Activated naive CD8-positive, alpha-beta T cell treated with anti-CD3 and anti-CD28 coated beads, Interleukin-2, amount 50 U/mL, for 24 hours (primary cell): ENCODE results near the gene MAGEC3.
"Not testable (repeated sequence)": the region's sequence is repeated elsewhere in the genome, so short reads cannot be mapped to it uniquely, and the experiment has no call there.

ENCODE experiments used
- ATAC-seq: fragments of 150-1000 bp; cut with Tn5 transposase; one replicate; pipeline ENCODE4 v1.10.0; 2021
- DNase-seq: peaks from one replicate; pipeline ENCODE4 v3.0.0; 2021
- H3K27ac Mint-ChIP-seq: one replicate; pipeline ENCODE4 v1.8.0; 2021; ENCODE audit warnings: mild to moderate bottlenecking, mixed read lengths
- H3K27me3 Mint-ChIP-seq: one replicate; pipeline ENCODE4 v1.8.0; 2021; ENCODE audit warnings: mixed read lengths
- H3K36me3 Mint-ChIP-seq: one replicate; pipeline ENCODE4 v1.8.0; 2021; ENCODE audit warnings: low read depth, mixed read lengths
- H3K4me1 Mint-ChIP-seq: one replicate; pipeline ENCODE4 v1.8.0; 2021; ENCODE audit warnings: mixed read lengths
- H3K4me3 Mint-ChIP-seq: one replicate; pipeline ENCODE4 v1.8.0; 2021; ENCODE audit warnings: mild to moderate bottlenecking, moderate library complexity, mixed read lengths
- H3K9me3 Mint-ChIP-seq: one replicate; pipeline ENCODE4 v1.8.0; 2021; ENCODE audit warnings: mixed read lengths

Gene MAGEC3, protein sequence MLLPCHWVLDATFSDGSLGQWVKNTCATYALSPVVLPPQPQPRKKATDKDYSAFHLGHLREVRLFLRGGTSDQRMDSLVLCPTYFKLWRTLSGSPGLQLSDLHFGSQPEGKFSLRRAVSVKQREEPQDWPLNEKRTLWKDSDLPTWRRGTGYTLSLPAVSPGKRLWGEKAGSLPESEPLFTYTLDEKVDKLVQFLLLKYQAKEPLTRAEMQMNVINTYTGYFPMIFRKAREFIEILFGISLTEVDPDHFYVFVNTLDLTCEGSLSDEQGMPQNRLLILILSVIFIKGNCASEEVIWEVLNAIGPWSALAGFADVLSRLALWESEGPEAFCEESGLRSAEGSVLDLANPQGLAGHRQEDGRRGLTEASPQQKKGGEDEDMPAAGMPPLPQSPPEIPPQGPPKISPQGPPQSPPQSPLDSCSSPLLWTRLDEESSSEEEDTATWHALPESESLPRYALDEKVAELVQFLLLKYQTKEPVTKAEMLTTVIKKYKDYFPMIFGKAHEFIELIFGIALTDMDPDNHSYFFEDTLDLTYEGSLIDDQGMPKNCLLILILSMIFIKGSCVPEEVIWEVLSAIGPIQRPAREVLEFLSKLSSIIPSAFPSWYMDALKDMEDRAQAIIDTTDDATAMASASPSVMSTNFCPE

GRCh38 chrX:141838016-141838415 lies at the start of gene MAGEC3:
TSS of gene MAGEC3 (plus strand) at chrX:141838316. CDS start at chrX:141838316, 0 bp downstream.
- DNase-seq: no peak
- no peak within 1 kb of the TSS for H3K4me3 Mint-ChIP-seq
- no peaks in the 10 kb centered on the region for H3K4me1 Mint-ChIP-seq
- H3K27ac Mint-ChIP-seq: no peak within 1 kb of the TSS
- no peaks in the 10 kb centered on the region for H3K36me3 Mint-ChIP-seq
- no peaks in the 10 kb centered on the region for H3K27me3 Mint-ChIP-seq
- no peaks in the 10 kb centered on the region for H3K9me3 Mint-ChIP-seq
- ATAC-seq: no peak

- Mint-ChIP-seq H3K9me3 (no peaks in the 10 kb centered on the region), H3K27me3 (no peaks in the 10 kb centered on the region), H3K4me1 (no peaks in the 10 kb centered on the region), H3K27ac (no peak overlapping the region), H3K36me3 (no peaks in the 10 kb centered on the region), H3K4me3 (no peak overlapping the region)
- DNase-seq: no peak
- ATAC-seq: no peak
Observed at GRCh38 chrX:141791856-141792255, 46.3 kb upstream of the MAGEC3 start.

- H3K36me3 Mint-ChIP-seq: no peaks in the 10 kb centered on the region
- ATAC-seq (no peak), DNase-seq (no peak)
- H3K27ac Mint-ChIP-seq: no peak overlapping the region
- peaks cover 3% of the 10 kb centered on the region for H3K9me3 Mint-ChIP-seq
- H3K4me1 Mint-ChIP-seq: no peaks in the 10 kb centered on the region
- no peaks in the 10 kb centered on the region for H3K27me3 Mint-ChIP-seq
- no peak overlapping the region for H3K4me3 Mint-ChIP-seq
Observed at GRCh38 chrX:141811438-141811837, 26.7 kb upstream of the MAGEC3 start.

DNA sequence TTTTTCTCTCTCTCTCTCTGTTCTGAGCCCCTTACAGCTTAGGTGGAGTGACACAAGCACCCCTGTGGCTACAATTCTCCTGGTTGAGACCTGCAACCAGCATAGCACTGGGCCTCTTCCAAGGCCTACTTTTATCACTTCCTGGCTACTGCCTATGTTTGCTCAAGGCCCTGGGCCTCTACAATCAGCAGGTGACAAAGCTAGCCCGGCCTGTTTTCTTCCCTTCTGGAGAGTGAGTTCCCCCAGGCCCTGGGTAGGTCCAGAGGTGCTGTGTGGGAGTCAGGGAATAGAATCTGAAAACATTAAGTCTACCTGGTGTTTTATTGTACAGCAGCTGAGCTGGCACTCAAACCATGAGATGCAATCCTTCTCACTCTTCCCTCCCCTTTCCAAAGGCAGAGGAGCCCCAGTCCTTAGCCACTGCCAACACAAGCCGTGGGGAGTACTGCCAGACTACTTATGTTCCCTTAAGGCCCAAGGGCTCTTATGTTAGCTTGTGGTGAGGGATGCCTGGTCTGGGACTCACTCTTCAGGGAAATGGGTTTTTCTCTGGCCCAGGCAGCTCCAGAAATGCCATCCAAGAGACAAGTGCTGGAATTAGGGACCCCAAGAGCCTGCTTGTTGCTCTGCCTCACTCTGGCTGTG lies 23.8 kb upstream of the MAGEC3 start:
- no peak overlapping the region for H3K4me3 Mint-ChIP-seq
- DNase-seq (no peak), ATAC-seq (no peak)
- no peak overlapping the region for H3K27ac Mint-ChIP-seq
- H3K36me3 Mint-ChIP-seq: no peaks in the 10 kb centered on the region
- H3K27me3 Mint-ChIP-seq: no peaks in the 10 kb centered on the region
- H3K9me3 Mint-ChIP-seq: no peaks in the 10 kb centered on the region
- H3K4me1 Mint-ChIP-seq: no peaks in the 10 kb centered on the region

DNA sequence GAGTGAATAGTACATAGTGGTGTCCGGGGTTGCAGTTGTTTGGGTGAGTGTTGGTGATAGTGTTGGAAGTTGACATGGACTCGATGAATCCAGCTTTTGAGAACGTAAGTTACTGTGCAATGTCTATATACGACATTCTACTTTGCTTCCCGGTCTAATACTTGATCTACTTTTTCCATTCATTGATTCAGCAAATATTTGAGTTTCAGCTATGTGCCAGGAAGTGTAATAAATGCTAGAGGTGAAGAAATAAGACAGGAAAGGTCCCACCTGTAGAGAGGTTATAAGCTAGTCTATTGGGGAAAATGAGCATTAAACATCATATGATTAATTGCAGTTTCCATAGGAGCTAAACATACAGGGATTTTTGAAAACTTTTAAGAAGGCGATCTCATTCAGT lies 22.2 kb upstream of the MAGEC3 start:
- H3K9me3 Mint-ChIP-seq: no peaks in the 10 kb centered on the region
- no peak overlapping the region for H3K27ac Mint-ChIP-seq
- no peaks in the 10 kb centered on the region for H3K27me3 Mint-ChIP-seq
- H3K4me3 Mint-ChIP-seq: no peak overlapping the region
- H3K36me3 Mint-ChIP-seq: no peaks in the 10 kb centered on the region
- DNase-seq (no peak), ATAC-seq (no peak)
- H3K4me1 Mint-ChIP-seq: no peaks in the 10 kb centered on the region

DNA sequence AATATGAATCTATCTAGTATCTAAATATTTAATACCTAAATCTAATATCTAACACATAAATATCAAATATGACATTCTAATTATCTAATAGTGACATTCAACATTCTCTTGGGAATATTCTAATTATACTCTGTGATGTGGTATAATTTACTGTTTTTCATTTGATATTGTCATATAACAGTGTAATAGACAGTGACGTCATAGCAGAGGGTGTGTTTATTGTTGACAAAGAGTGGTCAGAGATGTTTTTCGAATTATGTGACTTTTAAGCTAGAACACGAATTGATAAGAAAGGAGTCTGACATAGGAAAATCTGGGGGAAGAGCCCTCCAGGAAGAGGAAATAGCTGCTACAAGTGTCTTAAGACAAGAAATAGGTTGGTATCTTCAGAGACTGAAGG lies 5.9 kb upstream of the MAGEC3 start:
- Mint-ChIP-seq H3K4me1 (no peaks in the 10 kb centered on the region), H3K27ac (no peak overlapping the region), H3K4me3 (no peak overlapping the region), H3K27me3 (no peaks in the 10 kb centered on the region), H3K36me3 (no peaks in the 10 kb centered on the region), H3K9me3 (no peaks in the 10 kb centered on the region)
- no peak for DNase-seq
- no peak for ATAC-seq

GRCh38 chrX:141839856-141840255 lies 1.7 kb downstream of the MAGEC3 start:
- DNase-seq (no peak), ATAC-seq (no peak)
- H3K4me3 Mint-ChIP-seq: no peak overlapping the region
- no peaks in the 10 kb centered on the region for H3K4me1 Mint-ChIP-seq
- no peaks in the 10 kb centered on the region for H3K9me3 Mint-ChIP-seq
- no peak overlapping the region for H3K27ac Mint-ChIP-seq
- H3K36me3 Mint-ChIP-seq: no peaks in the 10 kb centered on the region
- no peaks in the 10 kb centered on the region for H3K27me3 Mint-ChIP-seq

DNA sequence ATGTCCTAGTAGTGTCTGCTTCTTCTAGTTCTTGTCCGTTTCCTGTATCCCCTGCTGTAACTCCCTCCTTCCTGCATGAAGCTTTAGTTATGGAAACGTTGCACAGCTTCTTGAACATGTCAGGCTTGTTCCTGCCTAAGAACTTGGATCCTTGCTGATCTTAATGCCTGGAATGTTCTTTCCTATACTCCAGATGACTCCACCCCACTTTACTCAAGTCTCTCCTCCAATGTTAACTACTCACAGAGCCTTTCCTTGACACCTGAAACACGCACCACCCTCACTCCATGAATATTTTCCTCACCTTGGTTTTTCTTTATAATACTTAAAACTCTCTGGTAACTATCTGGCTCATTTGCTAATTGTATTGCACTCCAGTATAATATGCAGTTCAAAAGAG lies 19.4 kb downstream of the MAGEC3 start:
- H3K4me3 Mint-ChIP-seq: no peak overlapping the region
- ATAC-seq: no peak
- no peaks in the 10 kb centered on the region for H3K27me3 Mint-ChIP-seq
- DNase-seq: no peak
- H3K27ac Mint-ChIP-seq: no peak overlapping the region
- no peaks in the 10 kb centered on the region for H3K9me3 Mint-ChIP-seq
- H3K4me1 Mint-ChIP-seq: no peaks in the 10 kb centered on the region
- H3K36me3 Mint-ChIP-seq: no peaks in the 10 kb centered on the region

GRCh38 chrX:141879616-141880015 lies 41.5 kb downstream of the MAGEC3 start:
- DNase-seq: no peak
- no peak overlapping the region for H3K4me3 Mint-ChIP-seq
- ATAC-seq: no peak
- H3K36me3 Mint-ChIP-seq: no peaks in the 10 kb centered on the region
- no peaks in the 10 kb centered on the region for H3K9me3 Mint-ChIP-seq
- H3K27me3 Mint-ChIP-seq: no peaks in the 10 kb centered on the region
- H3K4me1 Mint-ChIP-seq: no peaks in the 10 kb centered on the region
- H3K27ac Mint-ChIP-seq: no peak overlapping the region

- not testable (repeated sequence) for DNase-seq, H3K36me3 Mint-ChIP-seq, H3K27me3 Mint-ChIP-seq, ATAC-seq, H3K9me3 Mint-ChIP-seq, H3K4me3 Mint-ChIP-seq, H3K4me1 Mint-ChIP-seq, H3K27ac Mint-ChIP-seq
Observed at GRCh38 chrX:141888811-141889210, 50.7 kb downstream of the MAGEC3 start.

DNA sequence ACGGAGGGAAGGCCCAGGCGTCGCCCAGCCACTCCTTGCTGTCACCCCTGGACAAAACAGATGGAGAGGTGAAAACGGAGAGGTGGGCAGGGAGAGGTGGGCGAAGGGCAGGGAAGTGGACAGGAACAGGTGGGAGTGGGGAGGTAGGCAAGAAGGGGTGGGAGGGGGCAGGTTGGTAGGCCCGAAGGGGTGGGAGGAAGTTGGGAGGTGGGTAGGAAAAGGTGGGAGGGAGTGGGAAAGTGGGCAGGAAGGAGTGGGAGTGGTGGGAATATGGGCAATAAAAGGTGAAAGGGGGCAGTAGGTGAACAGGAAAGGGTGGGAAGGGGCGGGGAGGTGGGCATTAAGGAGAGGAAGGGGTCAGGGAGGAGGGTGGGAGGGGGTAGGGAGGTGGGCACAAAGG lies 56.6 kb downstream of the MAGEC3 start:
- H3K4me3 Mint-ChIP-seq: no peak overlapping the region
- H3K9me3 Mint-ChIP-seq: no peaks in the 10 kb centered on the region
- H3K27me3 Mint-ChIP-seq: no peaks in the 10 kb centered on the region
- no peaks in the 10 kb centered on the region for H3K36me3 Mint-ChIP-seq
- ATAC-seq (no peak), DNase-seq (no peak)
- no peak overlapping the region for H3K27ac Mint-ChIP-seq
- no peaks in the 10 kb centered on the region for H3K4me1 Mint-ChIP-seq

DNA sequence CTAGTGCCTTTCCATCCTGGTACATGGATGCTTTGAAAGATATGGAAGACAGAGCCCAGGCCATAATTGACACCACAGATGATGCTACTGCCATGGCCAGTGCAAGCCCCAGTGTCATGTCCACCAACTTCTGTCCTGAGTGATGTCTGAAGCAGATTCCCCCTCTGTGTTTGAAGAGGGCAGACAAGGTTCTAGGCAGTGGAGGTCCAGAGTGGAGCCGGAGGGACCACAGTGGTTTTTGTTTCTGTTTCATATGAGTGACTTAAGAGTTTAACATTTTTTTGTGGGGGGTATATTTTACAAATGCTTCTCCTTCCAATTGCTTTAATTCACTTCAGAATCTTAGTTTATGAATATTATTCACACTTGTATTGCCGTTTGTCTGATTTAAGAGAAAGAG lies 59.6 kb downstream of the MAGEC3 start:
- Mint-ChIP-seq H3K27ac (no peak overlapping the region), H3K4me1 (no peaks in the 10 kb centered on the region), H3K4me3 (no peak overlapping the region), H3K36me3 (no peaks in the 10 kb centered on the region), H3K9me3 (no peaks in the 10 kb centered on the region), H3K27me3 (no peaks in the 10 kb centered on the region)
- DNase-seq (no peak), ATAC-seq (no peak)

DNA sequence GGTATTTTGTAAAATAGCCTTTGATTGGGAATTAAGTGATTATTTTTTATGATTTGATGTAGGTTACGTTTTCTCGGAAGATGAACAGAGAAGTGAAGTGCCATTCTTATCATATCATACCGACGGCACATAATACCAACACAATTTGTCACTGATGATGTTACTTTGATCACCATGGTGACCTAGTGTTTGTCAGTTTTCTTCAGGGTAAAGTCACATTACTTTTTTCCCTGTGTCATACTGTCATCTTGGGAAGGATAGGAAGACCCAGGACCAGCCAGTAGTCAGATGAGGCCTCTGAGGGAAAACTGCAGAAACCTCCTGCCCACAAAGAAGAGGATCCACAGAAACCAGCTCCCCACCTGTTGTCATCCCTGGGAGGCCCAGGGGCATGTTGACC lies 64.2 kb downstream of the MAGEC3 start:
- H3K4me1 Mint-ChIP-seq: no peaks in the 10 kb centered on the region
- no peaks in the 10 kb centered on the region for H3K9me3 Mint-ChIP-seq
- no peaks in the 10 kb centered on the region for H3K36me3 Mint-ChIP-seq
- no peak overlapping the region for H3K27ac Mint-ChIP-seq
- no peak for DNase-seq
- no peak overlapping the region for H3K4me3 Mint-ChIP-seq
- ATAC-seq: no peak
- no peaks in the 10 kb centered on the region for H3K27me3 Mint-ChIP-seq

DNA sequence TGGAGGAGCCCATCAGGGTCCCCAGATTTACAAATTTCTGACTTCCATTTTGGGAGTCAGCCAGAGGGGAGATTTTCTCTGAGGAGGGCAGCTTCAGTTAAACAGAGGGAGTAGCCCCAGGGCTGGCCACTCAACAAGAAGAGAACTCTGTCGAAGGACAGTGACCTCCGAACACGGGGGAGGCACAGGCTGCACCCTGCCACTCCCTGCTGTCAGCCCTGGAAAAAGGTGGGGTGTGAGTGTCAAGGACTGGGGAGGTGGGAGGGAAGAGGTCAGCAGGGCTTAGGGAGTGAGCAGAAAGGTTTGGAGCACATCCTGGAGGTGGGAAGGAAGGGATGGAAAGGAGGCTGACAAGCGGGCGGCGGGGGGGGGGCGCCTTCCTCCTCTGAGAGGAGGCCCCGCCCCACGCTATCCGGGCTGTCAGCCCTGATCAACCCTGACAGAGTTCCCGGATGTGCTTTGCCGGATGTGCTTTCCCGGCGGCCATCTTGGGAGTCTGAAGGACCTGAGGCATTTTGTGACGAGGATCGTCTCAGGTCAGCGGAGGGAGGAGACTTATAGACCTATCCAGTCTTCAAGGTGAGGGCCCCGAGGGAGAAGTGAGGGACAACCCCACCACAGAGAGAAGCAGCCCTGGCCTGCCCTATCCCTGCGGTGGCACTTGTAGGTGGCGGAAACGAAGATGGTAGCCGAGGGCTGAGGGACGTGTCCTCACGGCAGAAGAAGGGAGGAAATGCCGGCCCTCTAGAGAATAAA lies 65.5 kb downstream of the MAGEC3 start, which contains the start of gene MAGEC1:
Gene MAGEC1, plus strand, starts transcription at position 495 of the 756 bp plus-strand sequence. CDS start 1,179 bp downstream, outside the sequence.
- no peak within 1 kb of the TSS for H3K4me3 Mint-ChIP-seq
- H3K4me1 Mint-ChIP-seq: no peaks in the 10 kb centered on the region
- no peak for ATAC-seq
- DNase-seq: no peak
- no peaks in the 10 kb centered on the region for H3K36me3 Mint-ChIP-seq
- H3K27ac Mint-ChIP-seq: no peak within 1 kb of the TSS
- no peaks in the 10 kb centered on the region for H3K27me3 Mint-ChIP-seq
- no peaks in the 10 kb centered on the region for H3K9me3 Mint-ChIP-seq
